Activated CD4-positive, alpha-beta T cell treated with anti-CD3 and anti-CD28 coated beads for 36 hours (primary cell): ENCODE measurements around the gene BCAS1. TPM values are rescaled to one million over a fixed set of nuclear protein-coding genes. Genes with fewer than 3 reads are reported as not detected.
A peak's percentile ranks its signal among the peaks of the same experiment; 100 is the strongest.

Experiments
- ATAC-seq: fragments of 200-7000 bp; cut with Tn5 transposase; one replicate; pipeline ENCODE4 v1.10.0; 2021; ENCODE audit warnings: mild to moderate bottlenecking, moderate library complexity
- CTCF ChIA-PET: fragments of 350-600 bp; sonication (Branson Sonifier 250); formaldehyde crosslinking; loops from one replicate; lab custom pipeline; 2021; ENCODE audit warnings: antibody characterized with exemption; lab: Charles Lee
- POLR2A ChIA-PET: fragments of 350-600 bp; sonication (Branson Sonifier 250); formaldehyde crosslinking; loops from one replicate; lab custom pipeline; 2021; ENCODE audit warnings: antibody characterized with exemption, inconsistent platforms; lab: Charles Lee
- DNase-seq: peaks from one replicate; pipeline ENCODE4 v3.0.0-alpha.2; 2020
- H3K27ac Mint-ChIP-seq: one replicate; pipeline ENCODE4 v1.8.0; 2021; ENCODE audit warnings: mixed read lengths
- H3K27me3 Mint-ChIP-seq: one replicate; pipeline ENCODE4 v1.8.0; 2021; ENCODE audit warnings: mixed read lengths
- H3K36me3 Mint-ChIP-seq: one replicate; pipeline ENCODE4 v1.8.0; 2021; ENCODE audit warnings: low read depth, mixed read lengths
- H3K4me1 Mint-ChIP-seq: one replicate; pipeline ENCODE4 v1.8.0; 2021; ENCODE audit warnings: mixed read lengths
- H3K4me3 Mint-ChIP-seq: one replicate; pipeline ENCODE4 v1.8.0; 2021; ENCODE audit warnings: mild to moderate bottlenecking, moderate library complexity, mixed read lengths
- H3K9me3 Mint-ChIP-seq: one replicate; pipeline ENCODE4 v1.8.0; 2021; ENCODE audit warnings: low read depth, mixed read lengths
- intact Hi-C, 2 experiments: fragments of 100-400 bp; cut with DNase I in 1 of 2; cut with micrococcal nuclease in 1 of 2; formaldehyde crosslinking; loops; one replicate each; pipeline versions ENCODE4 v1.14.2 to v1.15.1; 2022 to 2024; cut with DNase I, micrococcal nuclease
- total RNA-seq, 2 experiments: library from RNA; stranded (reverse); gene quantifications; one replicate each; pipeline ENCODE4 v1.2.3, GENCODE V29; 2021

Gene BCAS1
- total RNA-seq, 2 experiments from 2014 or later: 0.09 to 0.14 TPM

DNA sequence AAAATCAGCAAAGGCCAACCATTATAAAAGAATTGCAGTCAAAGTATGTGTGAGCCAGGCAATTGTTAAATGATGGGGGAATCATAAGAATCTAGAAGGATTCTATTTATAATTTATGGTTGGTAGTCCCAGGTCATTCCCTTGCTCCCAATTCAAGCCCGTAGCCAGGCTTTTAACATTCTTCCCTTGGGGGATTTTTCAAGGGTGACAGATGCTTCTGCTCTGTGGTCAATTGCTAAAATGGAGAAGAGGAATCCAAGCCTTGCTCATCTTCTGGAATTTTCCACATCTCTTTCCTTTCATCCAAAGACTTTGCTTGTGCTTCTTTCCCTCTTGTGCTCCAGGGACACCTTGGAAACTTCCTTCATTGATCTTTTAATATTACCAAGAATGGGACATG lies 18.0 kb upstream of the BCAS1 start:
- ChIA-PET POLR2A (no interaction called here), CTCF (interaction anchor here (1.2 kb wide), 1 partner anchor 15 kb away, joined by 5 read pairs; no protein-coding TSS in a partner anchor)
- Mint-ChIP-seq H3K27ac (no peak overlapping the region), H3K27me3 (no peaks in the 10 kb centered on the region), H3K4me3 (no peak overlapping the region), H3K36me3 (no peaks in the 10 kb centered on the region), H3K9me3 (no peaks in the 10 kb centered on the region), H3K4me1 (no peaks in the 10 kb centered on the region)
- intact Hi-C loops: no loop called here
- ATAC-seq (no peak), DNase-seq (no peak)

DNA sequence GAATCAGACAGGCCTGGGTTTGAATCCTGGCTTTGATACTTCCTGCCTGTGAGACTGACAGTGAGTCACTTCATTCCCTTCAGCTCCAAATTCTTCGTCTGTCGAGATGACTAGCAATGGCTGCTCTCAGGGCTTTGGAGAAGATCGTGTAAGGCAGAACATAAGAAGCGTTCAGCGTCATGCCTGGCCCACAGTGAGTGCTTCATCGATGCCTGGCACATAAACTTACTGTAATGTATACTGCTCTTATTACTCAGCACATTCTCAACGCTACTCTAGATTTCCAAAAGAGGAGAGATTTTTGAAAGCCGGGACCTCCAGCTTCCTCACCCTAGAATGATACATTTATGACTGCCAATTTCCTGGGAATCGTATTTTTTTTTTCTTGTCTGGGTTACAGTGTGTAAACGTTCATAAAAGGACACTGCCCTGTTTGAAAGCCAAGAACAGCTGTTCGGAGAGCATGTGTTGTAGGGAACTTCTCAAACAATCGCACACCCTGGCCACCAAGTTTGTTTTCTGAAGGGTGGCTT lies 16.2 kb upstream of the BCAS1 start:
- no peaks in the 10 kb centered on the region for H3K9me3 Mint-ChIP-seq
- CTCF ChIA-PET: no interaction called here
- POLR2A ChIA-PET: interaction anchor here (0.7 kb wide), 1 partner anchor 477 kb away, joined by 6 read pairs; no protein-coding TSS in a partner anchor
- DNase-seq (no peak), ATAC-seq (no peak)
- H3K36me3 Mint-ChIP-seq: no peaks in the 10 kb centered on the region
- H3K4me3 Mint-ChIP-seq: no peak overlapping the region
- H3K4me1 Mint-ChIP-seq: peaks cover 2% of the 10 kb centered on the region
- H3K27me3 Mint-ChIP-seq: no peaks in the 10 kb centered on the region
- intact Hi-C loops: no loop called here
- H3K27ac Mint-ChIP-seq: no peak overlapping the region

DNA sequence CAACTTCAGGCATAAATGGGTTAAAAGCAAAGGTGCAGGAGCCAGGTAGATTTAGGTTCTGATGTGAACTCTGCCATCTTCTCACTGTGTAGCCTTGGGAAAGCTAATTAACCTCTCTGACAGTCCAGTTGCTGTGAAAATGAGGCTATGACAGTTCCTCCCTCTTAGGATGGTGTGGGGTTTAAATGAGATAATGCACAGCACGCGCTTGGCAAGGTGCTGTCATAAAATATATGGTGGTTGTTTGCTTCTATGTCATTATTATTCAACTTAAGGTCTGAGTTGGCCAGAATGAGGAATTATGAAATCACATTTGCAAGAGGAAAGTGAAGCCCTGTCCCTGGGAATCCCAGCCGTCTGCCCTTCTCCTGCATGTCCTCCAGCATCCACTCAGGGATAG lies 15.5 kb upstream of the BCAS1 start:
- Mint-ChIP-seq H3K27me3 (no peaks in the 10 kb centered on the region), H3K4me3 (no peak overlapping the region), H3K9me3 (no peaks in the 10 kb centered on the region), H3K36me3 (no peaks in the 10 kb centered on the region), H3K27ac (no peak overlapping the region), H3K4me1 (peaks cover 2% of the 10 kb centered on the region)
- POLR2A ChIA-PET: interaction anchor here (0.7 kb wide), 1 partner anchor 476 kb away, joined by 6 read pairs; no protein-coding TSS in a partner anchor
- no peak for ATAC-seq
- intact Hi-C loops: no loop called here
- CTCF ChIA-PET: no interaction called here
- no peak for DNase-seq

DNA sequence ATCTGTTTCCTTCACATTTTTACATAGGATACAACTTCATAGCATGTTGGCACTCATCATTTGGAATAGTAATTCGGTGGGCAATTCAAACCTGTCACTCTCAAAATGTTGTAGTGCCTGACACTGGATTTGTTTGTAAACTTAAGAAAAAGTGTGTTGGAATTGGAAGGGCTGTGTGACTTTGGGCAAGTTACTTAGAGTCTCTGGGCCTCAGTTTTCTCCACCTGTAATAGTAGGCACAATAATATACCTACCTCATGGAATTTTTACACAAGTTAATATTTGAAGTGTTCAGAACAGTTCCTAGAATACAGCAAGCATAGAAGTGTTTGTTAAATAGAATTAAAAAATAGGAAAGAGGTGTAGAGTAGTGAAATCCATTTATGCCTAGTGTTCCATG lies 15.0 kb upstream of the BCAS1 start:
- H3K4me3 Mint-ChIP-seq: no peak overlapping the region
- no peak for DNase-seq
- intact Hi-C loops: no loop called here
- H3K27ac Mint-ChIP-seq: no peak overlapping the region
- H3K36me3 Mint-ChIP-seq: no peaks in the 10 kb centered on the region
- no peaks in the 10 kb centered on the region for H3K27me3 Mint-ChIP-seq
- ATAC-seq: no peak
- H3K9me3 Mint-ChIP-seq: no peaks in the 10 kb centered on the region
- ChIA-PET CTCF (interaction anchor here (1.2 kb wide), 1 partner anchor 19 kb away, joined by 3 read pairs; no protein-coding TSS in a partner anchor), POLR2A (no interaction called here)
- H3K4me1 Mint-ChIP-seq: peaks cover 2% of the 10 kb centered on the region

DNA sequence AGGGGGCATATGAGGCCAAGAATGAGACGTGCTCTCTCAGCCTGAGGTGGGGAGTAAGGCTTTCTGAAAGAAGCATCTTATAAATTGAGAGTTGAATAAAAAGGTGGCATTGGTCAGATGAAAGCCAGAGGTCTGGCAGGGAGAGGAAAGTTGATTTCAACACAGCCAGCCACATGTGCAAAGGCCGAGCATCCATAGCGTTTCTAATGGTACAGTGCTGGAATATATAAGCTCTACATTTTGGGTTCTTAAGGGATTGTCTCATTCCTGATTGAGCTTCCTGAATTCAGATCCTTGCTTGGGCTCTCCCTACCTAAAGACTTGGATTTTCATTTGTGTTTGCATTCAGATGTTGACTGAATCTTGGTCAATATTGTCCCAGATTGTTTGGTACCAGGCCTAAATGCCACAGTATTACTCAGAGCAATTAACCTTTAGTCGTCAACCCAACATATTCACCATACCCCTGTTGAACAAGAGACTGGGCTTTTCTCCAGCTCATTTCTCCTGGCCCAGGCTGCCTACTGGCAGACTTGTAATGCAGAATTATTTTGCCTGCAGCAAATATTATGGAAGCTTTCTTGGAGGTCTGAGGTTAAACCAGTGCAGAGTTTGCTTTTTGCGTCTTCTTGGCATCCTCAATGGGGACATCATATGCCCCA lies 14.5 kb upstream of the BCAS1 start:
- no peaks in the 10 kb centered on the region for H3K9me3 Mint-ChIP-seq
- ATAC-seq (no peak), DNase-seq (no peak)
- H3K4me3 Mint-ChIP-seq: no peak overlapping the region
- peaks cover 2% of the 10 kb centered on the region for H3K4me1 Mint-ChIP-seq
- intact Hi-C loops: no loop called here
- CTCF ChIA-PET: interaction anchor here (1.2 kb wide), 1 partner anchor 19 kb away, joined by 3 read pairs; no protein-coding TSS in a partner anchor
- no peaks in the 10 kb centered on the region for H3K36me3 Mint-ChIP-seq
- no peaks in the 10 kb centered on the region for H3K27me3 Mint-ChIP-seq
- POLR2A ChIA-PET: no interaction called here
- H3K27ac Mint-ChIP-seq: no peak overlapping the region

DNA sequence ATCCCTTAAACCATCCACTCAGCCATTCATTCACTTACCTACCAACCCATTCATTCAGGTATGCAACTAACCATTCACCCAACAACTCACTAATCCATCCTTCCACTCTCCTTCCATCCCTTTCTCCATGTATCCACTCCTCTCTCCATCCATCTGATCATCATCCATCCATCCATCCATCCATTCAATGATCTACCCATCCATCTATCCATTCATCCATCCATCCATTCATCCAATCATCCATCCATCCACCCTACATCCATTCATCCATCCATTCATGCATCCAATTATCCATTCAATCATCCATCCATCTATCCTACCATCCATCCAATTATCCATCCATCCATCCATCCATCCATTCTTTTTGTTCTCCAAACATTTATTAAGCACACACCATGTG lies 13.8 kb upstream of the BCAS1 start:
- no peak for DNase-seq
- no peaks in the 10 kb centered on the region for H3K27me3 Mint-ChIP-seq
- ChIA-PET POLR2A (interaction anchor here (0.6 kb wide), 1 partner anchor 33 kb away, joined by 3 read pairs; no protein-coding TSS in a partner anchor), CTCF (interaction anchor here (0.5 to 2.6 kb wide), 2 partner anchors 20 to 22 kb away, joined by 3 to 8 read pairs; no protein-coding TSS in a partner anchor)
- no peaks in the 10 kb centered on the region for H3K36me3 Mint-ChIP-seq
- no peaks in the 10 kb centered on the region for H3K9me3 Mint-ChIP-seq
- no peak overlapping the region for H3K27ac Mint-ChIP-seq
- H3K4me3 Mint-ChIP-seq: no peak overlapping the region
- peaks cover 4% of the 10 kb centered on the region for H3K4me1 Mint-ChIP-seq
- ATAC-seq: no peak
- intact Hi-C loops: no loop called here

DNA sequence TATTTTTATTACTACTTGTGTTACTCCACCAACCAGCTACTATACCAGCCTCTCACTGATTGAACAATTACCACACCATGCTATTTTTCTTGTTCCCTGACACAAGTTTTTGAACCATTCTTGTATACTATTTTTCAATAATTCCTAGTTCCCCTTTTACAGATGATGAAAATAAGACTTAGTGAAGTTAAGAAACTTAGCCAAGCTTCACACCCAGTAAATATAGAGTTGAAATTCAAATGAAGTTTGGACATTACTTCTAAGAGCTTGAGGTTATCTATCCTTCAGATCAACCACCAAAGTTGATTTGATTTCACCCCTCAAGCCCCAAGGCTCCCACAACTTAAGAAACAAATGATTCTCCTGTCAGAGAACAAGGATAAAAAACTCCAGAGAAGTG lies 13.1 kb upstream of the BCAS1 start:
- no peak overlapping the region for H3K27ac Mint-ChIP-seq
- H3K27me3 Mint-ChIP-seq: no peaks in the 10 kb centered on the region
- no peak for ATAC-seq
- H3K9me3 Mint-ChIP-seq: no peaks in the 10 kb centered on the region
- intact Hi-C loops: no loop called here
- H3K36me3 Mint-ChIP-seq: peaks cover under 1% of the 10 kb centered on the region
- POLR2A ChIA-PET: no interaction called here
- CTCF ChIA-PET: interaction anchor here (0.5 to 2.6 kb wide), 2 partner anchors 21 kb away, joined by 3 to 8 read pairs; no protein-coding TSS in a partner anchor
- DNase-seq: no peak
- H3K4me3 Mint-ChIP-seq: no peak overlapping the region
- H3K4me1 Mint-ChIP-seq: peaks cover 11% of the 10 kb centered on the region

DNA sequence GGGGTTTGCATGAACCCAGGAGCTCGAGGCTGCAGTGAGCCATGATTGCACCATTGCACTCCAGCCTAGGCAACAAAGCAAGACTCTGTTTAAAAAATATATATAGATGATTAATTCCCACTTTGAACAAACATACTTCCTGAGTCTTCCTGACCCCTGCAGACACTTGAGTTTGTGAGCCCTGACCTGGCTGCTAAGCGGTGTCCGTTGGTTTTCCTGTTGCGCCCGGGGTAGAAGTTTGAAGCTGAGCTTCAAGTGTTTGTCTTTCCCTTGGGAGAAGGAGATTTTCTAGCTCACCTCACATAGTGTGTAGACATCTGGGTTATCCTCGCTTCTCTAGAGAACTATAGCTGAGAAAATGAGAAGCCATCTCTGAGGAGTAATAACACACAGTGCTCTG lies 11.7 kb upstream of the BCAS1 start:
- Mint-ChIP-seq H3K4me1 (peaks cover 17% of the 10 kb centered on the region), H3K27ac (no peak overlapping the region), H3K27me3 (no peaks in the 10 kb centered on the region), H3K4me3 (no peak overlapping the region), H3K9me3 (no peaks in the 10 kb centered on the region), H3K36me3 (peaks cover 5% of the 10 kb centered on the region)
- no peak for DNase-seq
- CTCF ChIA-PET: interaction anchor here (0.7 to 2.6 kb wide), 2 partner anchors 20 to 22 kb away, joined by 3 to 8 read pairs; no protein-coding TSS in a partner anchor
- intact Hi-C loops: no loop called here
- POLR2A ChIA-PET: no interaction called here
- ATAC-seq: no peak

DNA sequence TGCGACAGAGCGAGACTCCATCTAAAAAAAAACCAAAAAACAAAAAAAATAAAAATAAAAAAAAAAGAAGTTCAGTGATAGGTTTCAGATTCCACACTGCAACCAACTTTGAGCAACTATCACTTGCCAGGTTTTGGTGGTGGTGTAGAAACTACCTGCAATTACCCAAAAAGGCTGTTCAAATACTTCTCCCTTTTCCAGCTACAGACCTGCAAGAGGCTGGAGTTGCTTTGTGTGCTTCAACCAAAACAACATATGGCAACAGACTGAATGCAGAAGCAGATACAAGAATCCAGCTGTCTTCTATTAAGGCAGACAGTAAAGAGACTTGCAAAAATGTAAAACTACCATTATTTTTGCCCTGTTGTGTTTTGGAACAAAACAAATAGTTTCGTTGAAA lies 9.3 kb upstream of the BCAS1 start:
- ChIA-PET CTCF (interaction anchor here (0.9 to 1.0 kb wide), 2 partner anchors 17 to 20 kb away, joined by 3 to 5 read pairs; no protein-coding TSS in a partner anchor), POLR2A (interaction anchor here (0.7 kb wide), 1 partner anchor 523 kb away, joined by 4 read pairs; no protein-coding TSS in a partner anchor)
- Mint-ChIP-seq H3K27ac (no peak overlapping the region), H3K4me1 (peaks cover 17% of the 10 kb centered on the region), H3K9me3 (no peaks in the 10 kb centered on the region), H3K4me3 (no peak overlapping the region), H3K27me3 (no peaks in the 10 kb centered on the region), H3K36me3 (peaks cover 5% of the 10 kb centered on the region)
- DNase-seq (no peak), ATAC-seq (no peak)
- intact Hi-C loops: no loop called here

DNA sequence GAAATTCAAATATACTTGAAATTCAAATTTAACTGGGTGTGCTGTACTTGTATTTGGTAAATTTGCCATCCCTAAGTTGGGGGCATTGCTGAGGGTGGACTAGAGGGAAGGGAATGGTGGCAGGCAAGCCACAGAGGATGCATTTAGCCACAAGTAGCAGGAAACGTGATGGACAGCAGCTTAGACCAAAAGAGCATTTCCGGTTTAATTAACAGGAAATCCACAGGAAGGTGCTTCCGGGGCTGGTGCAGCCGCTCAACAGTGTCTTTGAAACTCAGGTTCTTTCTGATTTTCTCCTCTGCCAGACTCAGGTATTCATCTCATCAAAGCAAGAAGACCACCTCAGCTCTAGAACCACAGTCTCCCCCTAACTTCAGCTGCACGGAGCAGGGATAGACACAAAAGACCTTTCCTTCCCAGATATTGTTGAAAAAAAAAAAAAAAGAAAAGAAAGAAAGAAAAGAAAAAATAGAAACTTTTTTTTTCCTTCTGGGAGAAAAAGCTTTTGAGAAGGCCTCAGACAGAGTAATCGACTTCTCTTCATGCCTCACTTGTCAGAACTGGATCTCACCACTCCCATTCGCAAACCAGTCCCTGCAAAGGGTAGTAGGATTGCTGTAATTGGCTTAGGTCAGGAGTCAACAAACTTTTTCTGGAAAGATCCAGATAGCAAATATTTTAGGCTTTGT lies 8.0 kb upstream of the BCAS1 start:
- H3K36me3 Mint-ChIP-seq: peaks cover 5% of the 10 kb centered on the region

DNA sequence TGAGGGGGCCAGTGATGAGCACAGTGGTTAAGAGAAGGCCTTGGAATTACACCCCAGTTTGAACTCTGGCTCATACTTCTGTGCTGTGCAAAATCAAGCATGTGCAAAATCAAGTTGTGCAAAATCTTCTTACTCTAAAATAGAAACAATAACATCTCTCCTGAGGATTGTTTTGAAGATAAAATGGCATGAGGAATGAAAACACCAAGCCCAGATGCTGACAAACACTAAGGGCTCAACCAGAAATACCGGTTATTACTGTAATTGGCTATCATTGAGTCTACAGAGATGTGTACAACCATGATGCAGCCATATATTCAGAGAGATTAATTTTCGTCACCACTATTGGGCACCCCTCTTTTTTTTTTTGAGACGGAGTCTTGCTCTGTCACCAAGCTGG lies 5.9 kb upstream of the BCAS1 start:
- Mint-ChIP-seq H3K9me3 (no peaks in the 10 kb centered on the region), H3K4me3 (no peak overlapping the region), H3K4me1 (peaks cover 16% of the 10 kb centered on the region), H3K27ac (no peak overlapping the region), H3K36me3 (peaks cover 5% of the 10 kb centered on the region), H3K27me3 (no peaks in the 10 kb centered on the region)
- ATAC-seq (no peak), DNase-seq (no peak)
- CTCF ChIA-PET: no interaction called here
- intact Hi-C loops: no loop called here
- POLR2A ChIA-PET: no interaction called here

More for the DNA sequence above, 8.0 kb upstream of the BCAS1 start:
- POLR2A ChIA-PET: interaction anchor here (0.6 kb wide), 1 partner anchor 71 kb away, joined by 3 read pairs; no protein-coding TSS in a partner anchor
- DNase-seq: peak; percentile 38
- Mint-ChIP-seq H3K27ac (peak overlapping the region; percentile 60), H3K4me1 (peaks cover 17% of the 10 kb centered on the region), H3K27me3 (no peaks in the 10 kb centered on the region), H3K4me3 (peak overlapping the region; percentile 22), H3K9me3 (no peaks in the 10 kb centered on the region)
- intact Hi-C loops: no loop called here
- ATAC-seq: peak; percentile 36
- CTCF ChIA-PET: interaction anchor here (0.6 to 1.2 kb wide), 3 partner anchors 119 to 130 kb away, joined by 3 read pairs; partner anchors contain the start of gene PFDN4
